MCF 10A (cell line): Measurements from ENCODE around the gene LPCAT3. TPM values are rescaled to one million over a fixed set of nuclear protein-coding genes. Genes with fewer than 3 reads are reported as not detected.
A peak's percentile ranks its signal among the peaks of the same experiment; 100 is the strongest.

Experiments used
- BruUV-seq: library from RNA; stranded (reverse); fragments of 400-500 nt; replicated peaks from 2 replicates; lab custom pipeline; 2021; lab: Mats Ljungman, UMichigan
- CTCF ChIA-PET: fragments of 300-600 bp; sonication (Branson Sonifier 250); formaldehyde crosslinking; extraction: SDS; loops from one replicate; lab custom pipeline; 2021; ENCODE audit warnings: antibody characterized with exemption, inconsistent platforms; lab: Yijun Ruan, JAX
- POLR2A ChIA-PET: fragments of 300-600, 350-650 bp; sonication (Branson Sonifier 250); formaldehyde crosslinking; extraction: SDS; loops from one replicate; lab custom pipeline; 2020; ENCODE audit warnings: antibody characterized with exemption, inconsistent platforms; lab: Yijun Ruan, JAX
- DNase-seq: peaks from one replicate; pipeline ENCODE4 v3.0.0-alpha.2; 2018; ENCODE audit not compliant: unreplicated experiment
- H3K27ac Mint-ChIP-seq: one replicate; pipeline ENCODE4 v1.8.0; 2022; ENCODE audit warnings: mild to moderate bottlenecking, low read depth, mixed read lengths; ENCODE audit not compliant: unreplicated experiment
- H3K27me3 Mint-ChIP-seq: one replicate; pipeline ENCODE4 v1.8.0; 2022; ENCODE audit warnings: mixed read lengths; ENCODE audit not compliant: insufficient read depth, unreplicated experiment
- H3K36me3 Mint-ChIP-seq: one replicate; pipeline ENCODE4 v1.8.0; 2022; ENCODE audit warnings: mild to moderate bottlenecking, moderate library complexity, mixed read lengths; ENCODE audit not compliant: insufficient read depth, unreplicated experiment
- H3K4me1 Mint-ChIP-seq: one replicate; pipeline ENCODE4 v1.8.0; 2022; ENCODE audit warnings: mixed read lengths; ENCODE audit not compliant: insufficient read depth, unreplicated experiment
- H3K4me3 Mint-ChIP-seq: one replicate; pipeline ENCODE4 v1.8.0; 2022; ENCODE audit warnings: mild to moderate bottlenecking, moderate library complexity, mixed read lengths; ENCODE audit not compliant: unreplicated experiment
- H3K9me3 Mint-ChIP-seq: one replicate; pipeline ENCODE4 v1.8.0; 2022; ENCODE audit warnings: mixed read lengths; ENCODE audit not compliant: unreplicated experiment
- CTCF ChIP-seq: fragments of 200-600 bp; IDR thresholded peaks from one replicate; pipeline ENCODE4 v1.8.0; 2022; ENCODE audit warnings: antibody characterized with exemption, mild to moderate bottlenecking; ENCODE audit not compliant: unreplicated experiment
- intact Hi-C: fragments of 100-400 bp; cut with micrococcal nuclease; formaldehyde crosslinking; loops from 2 replicates; pipeline ENCODE4 v1.14.1; 2022
- total RNA-seq: library from RNA; stranded (reverse); gene quantifications from 2 replicates; pipeline ENCODE4 v1.2.3, GENCODE V29; 2022

The LPCAT3 gene
- total RNA-seq, 1 experiment from 2014 or later: 14.4 TPM

GRCh38 chr12:6959805-6960592, 58.3 kb downstream of the LPCAT3 start:
- peak overlapping the region; percentile 94 for H3K27ac Mint-ChIP-seq
- no peak for TF ChIP-seq CTCF
- CTCF ChIA-PET: interaction anchor here (0.6 to 6.4 kb wide), 6 partner anchors 11 to 133 kb away, joined by 3 to 160 read pairs (median 10); partner anchors contain the start of genes C12orf57, C1R and RNU7-1
- POLR2A ChIA-PET: interaction anchor here (0.7 to 7.0 kb wide), 12 partner anchors 10 to 392 kb away, joined by 3 to 495 read pairs (median 5); partner anchors contain the start of genes ATN1, C12orf57, C1RL and NOP2
- H3K4me3 Mint-ChIP-seq: no peak overlapping the region
- H3K27me3 Mint-ChIP-seq: no peaks in the 10 kb centered on the region
- peaks cover 24% of the 10 kb centered on the region for H3K36me3 Mint-ChIP-seq
- peaks cover 41% of the 10 kb centered on the region for H3K4me1 Mint-ChIP-seq
- intact Hi-C loops: loop anchor here (5.0 kb wide), 1 partner anchor 147 kb away; the partner anchor contains the start of gene C1RL
- DNase-seq: no peak
- BruUV-seq: no TSS peak
- no peaks in the 10 kb centered on the region for H3K9me3 Mint-ChIP-seq

- POLR2A ChIA-PET: interaction anchor here (1.5 kb wide), 1 partner anchor 15 kb away, joined by 6 read pairs; the partner anchor contains the start of genes C12orf57 and RNU7-1
- CTCF ChIA-PET: interaction anchor here (0.6 to 6.4 kb wide), 6 partner anchors 13 to 154 kb away, joined by 3 to 160 read pairs (median 17); partner anchors contain the start of genes C12orf57 and RNU7-1
These were observed 59.0 kb downstream of the LPCAT3 start for GRCh38 chr12:6959058-6959804.

GRCh38 chr12:6958609-6959057, 59.6 kb downstream of the LPCAT3 start:
- H3K36me3 Mint-ChIP-seq: peaks cover 13% of the 10 kb centered on the region
- no peak overlapping the region for H3K27ac Mint-ChIP-seq
- BruUV-seq: no TSS peak
- no peaks in the 10 kb centered on the region for H3K27me3 Mint-ChIP-seq
- no peak for TF ChIP-seq CTCF
- ChIA-PET POLR2A (interaction anchor here (0.6 to 1.5 kb wide), 2 partner anchors 12 to 14 kb away, joined by 3 to 6 read pairs; partner anchors contain the start of genes C12orf57 and RNU7-1), CTCF (interaction anchor here (0.6 to 4.1 kb wide), 4 partner anchors 12 to 155 kb away, joined by 3 to 31 read pairs (median 3); no protein-coding TSS in a partner anchor)
- no peak for DNase-seq
- no peak overlapping the region for H3K4me3 Mint-ChIP-seq
- H3K9me3 Mint-ChIP-seq: no peaks in the 10 kb centered on the region
- intact Hi-C loops: no loop called here
- peaks cover 27% of the 10 kb centered on the region for H3K4me1 Mint-ChIP-seq

More at GRCh38 chr12:6959058-6959804, 59.0 kb downstream of the LPCAT3 start:
- Mint-ChIP-seq H3K4me3 (no peak overlapping the region), H3K36me3 (peaks cover 17% of the 10 kb centered on the region), H3K4me1 (peaks cover 33% of the 10 kb centered on the region), H3K27ac (no peak overlapping the region), H3K9me3 (no peaks in the 10 kb centered on the region), H3K27me3 (no peaks in the 10 kb centered on the region)
- no peak for DNase-seq
- intact Hi-C loops: no loop called here
- no peak for TF ChIP-seq CTCF
- BruUV-seq: no TSS peak
